HEK293 (cell line): ENCODE results near the gene HOXA10.

ENCODE experiments used
- CTCF ChIA-PET: fragments of 350-600 bp; formaldehyde crosslinking; extraction: SDS; loops from one replicate; lab custom pipeline; 2021; ENCODE audit warnings: antibody characterized with exemption; lab: Yijun Ruan, JAX
- POLR2A ChIA-PET: fragments of 300-600 bp; formaldehyde crosslinking; extraction: SDS; loops from one replicate; lab custom pipeline; 2020; ENCODE audit warnings: antibody characterized with exemption, inconsistent platforms; lab: Yijun Ruan, JAX
- H3K27ac ChIP-seq: fragments of 200-500 bp; sonication (Bioruptor generic); 2 replicates; pipeline ENCODE4 v1.5.1; 2014; ENCODE audit warnings: low read depth, low read length, control low read depth, inconsistent platforms; ENCODE audit errors: extremely low read depth
- H3K36me3 ChIP-seq, 2 experiments: fragments of 200-500 bp in 1 of 2; sonication (Bioruptor generic) in 1 of 2; 1 replicate in 1 of 2; 2 replicates in 1 of 2; pipeline ENCODE4 v1.5.1; 2014 to 2017; ENCODE audit warnings: inconsistent platforms in 2 of 2, low read length in 2 of 2; ENCODE audit not compliant: control insufficient read depth in 2 of 2, insufficient read depth in 1 of 2
- H3K4me1 ChIP-seq: fragments of 200-500 bp; sonication (Bioruptor generic); 2 replicates; pipeline ENCODE4 v1.5.1; 2014; ENCODE audit warnings: mild to moderate bottlenecking, low read length, inconsistent platforms; ENCODE audit not compliant: control insufficient read depth, insufficient read depth
- H3K4me3 ChIP-seq: 2 replicates; pipeline ENCODE4 v1.5.1; 2011; ENCODE audit warnings: low read depth, mild to moderate bottlenecking, control low read depth, low read length, moderate library complexity
- H3K9me3 ChIP-seq: fragments of 200-500 bp; sonication (Bioruptor generic); 2 replicates; pipeline ENCODE4 v1.5.1; 2014; ENCODE audit warnings: low read depth, low read length, inconsistent platforms; ENCODE audit not compliant: control insufficient read depth, insufficient read depth
- FEZF1 ChIP-seq: fragments of 450-650 bp; formaldehyde crosslinking; IDR thresholded peaks from 2 replicates; pipeline ENCODE4 v1.5.1; 2016; ENCODE audit warnings: missing biosample characterization, missing genetic modification characterization
- GFI1B ChIP-seq: fragments of 450-650 bp; formaldehyde crosslinking; IDR thresholded peaks from 2 replicates; pipeline ENCODE4 v1.5.1; 2016; ENCODE audit warnings: missing biosample characterization, missing genetic modification characterization
- KLF1 ChIP-seq: fragments of 450-650 bp; formaldehyde crosslinking; IDR thresholded peaks from 2 replicates; pipeline ENCODE4 v1.5.1; 2016; ENCODE audit warnings: missing biosample characterization, missing genetic modification characterization
- OVOL3 ChIP-seq: fragments of 450-650 bp; formaldehyde crosslinking; IDR thresholded peaks from 2 replicates; pipeline ENCODE4 v1.5.1; 2016; ENCODE audit warnings: missing biosample characterization, missing genetic modification characterization
- PRDM6 ChIP-seq: fragments of 450-650 bp; formaldehyde crosslinking; IDR thresholded peaks from 2 replicates; pipeline ENCODE4 v1.5.1; 2017; ENCODE audit warnings: missing biosample characterization, missing genetic modification characterization
- SCRT2 ChIP-seq: fragments of 450-650 bp; formaldehyde crosslinking; IDR thresholded peaks from 2 replicates; pipeline ENCODE4 v1.5.1; 2016; ENCODE audit warnings: missing biosample characterization, missing genetic modification characterization
- SETDB1 ChIP-seq: IDR thresholded peaks from one replicate; pipeline ENCODE4 v1.6.1; 2017; ENCODE audit warnings: mild to moderate bottlenecking, low read length, moderate library complexity, mixed read lengths; ENCODE audit not compliant: insufficient read length
- ZBTB1 ChIP-seq: fragments of 450-650 bp; formaldehyde crosslinking; IDR thresholded peaks from 2 replicates; pipeline ENCODE4 v1.5.1; 2016; ENCODE audit warnings: missing biosample characterization, missing genetic modification characterization
- ZFP3 ChIP-seq: fragments of 450-650 bp; formaldehyde crosslinking; IDR thresholded peaks from 2 replicates; pipeline ENCODE4 v1.5.1; 2016; ENCODE audit warnings: low read depth, missing biosample characterization, missing genetic modification characterization
- ZNF133 ChIP-seq: fragments of 450-650 bp; formaldehyde crosslinking; IDR thresholded peaks from 2 replicates; pipeline ENCODE4 v1.5.1; 2016; ENCODE audit warnings: missing biosample characterization, missing genetic modification characterization
- ZNF274 ChIP-seq, 2 experiments: fragments of 200-500 bp in 1 of 2; fragments of 450-650 bp in 1 of 2; sonication (Bioruptor generic) in 1 of 2; formaldehyde crosslinking in 1 of 2; IDR thresholded peaks; 2 replicates each; pipeline versions ENCODE4 v1.5.1 to v1.6.1; 2014 to 2016; ENCODE audit warnings: borderline replicate concordance in 1 of 2, inconsistent platforms in 1 of 2, low read length in 1 of 2, missing biosample characterization in 1 of 2, missing genetic modification characterization in 1 of 2
- ZNF292 ChIP-seq: fragments of 450-650 bp; formaldehyde crosslinking; IDR thresholded peaks from 2 replicates; pipeline ENCODE4 v1.5.1; 2016; ENCODE audit warnings: low read depth, missing biosample characterization, missing genetic modification characterization, borderline replicate concordance
- ZNF433 ChIP-seq: fragments of 450-650 bp; formaldehyde crosslinking; IDR thresholded peaks from 2 replicates; pipeline ENCODE4 v1.5.1; 2016; ENCODE audit warnings: missing biosample characterization, missing genetic modification characterization, low read depth
- ZSCAN18 ChIP-seq: fragments of 450-650 bp; formaldehyde crosslinking; IDR thresholded peaks from 2 replicates; pipeline ENCODE4 v1.5.1; 2016; ENCODE audit warnings: missing biosample characterization, missing genetic modification characterization
- TF ChIP-seq, protein P1 (sequence below): fragments of 450-650 bp; formaldehyde crosslinking; IDR thresholded peaks from 2 replicates; pipeline ENCODE4 v1.5.1; 2016; ENCODE audit warnings: missing biosample characterization, missing genetic modification characterization
- TF ChIP-seq, protein P2 (sequence below): fragments of 450-650 bp; formaldehyde crosslinking; IDR thresholded peaks from 2 replicates; pipeline ENCODE4 v1.5.1; 2017; ENCODE audit warnings: missing biosample characterization, missing genetic modification characterization
- TF ChIP-seq, protein P3 (sequence below): fragments of 450-650 bp; formaldehyde crosslinking; IDR thresholded peaks from 2 replicates; pipeline ENCODE4 v1.5.1; 2016; ENCODE audit warnings: missing biosample characterization, missing genetic modification characterization, borderline replicate concordance

Gene HOXA10

DNA sequence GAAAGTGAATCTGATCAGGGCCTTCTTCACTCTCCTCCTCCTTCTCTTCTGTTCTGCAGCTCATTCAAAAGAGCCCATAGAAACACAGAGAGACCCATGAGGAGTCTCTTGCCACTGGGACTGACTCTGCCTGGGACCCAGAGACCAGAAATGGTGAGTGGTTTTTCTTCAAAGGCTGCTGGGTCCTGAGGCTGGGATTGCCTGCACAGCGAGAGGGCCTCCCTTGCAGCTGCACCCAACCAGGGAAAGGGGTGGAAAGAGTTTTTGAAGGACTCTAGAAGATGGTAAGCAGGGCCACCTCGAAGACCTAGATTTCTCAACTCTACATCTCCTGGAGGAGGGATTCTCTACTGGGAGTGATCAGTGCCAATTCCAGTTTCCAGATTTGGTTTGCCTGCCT, 41.2 kb upstream of the HOXA10 start (continued):
- TF ChIP-seq, protein P1, sequence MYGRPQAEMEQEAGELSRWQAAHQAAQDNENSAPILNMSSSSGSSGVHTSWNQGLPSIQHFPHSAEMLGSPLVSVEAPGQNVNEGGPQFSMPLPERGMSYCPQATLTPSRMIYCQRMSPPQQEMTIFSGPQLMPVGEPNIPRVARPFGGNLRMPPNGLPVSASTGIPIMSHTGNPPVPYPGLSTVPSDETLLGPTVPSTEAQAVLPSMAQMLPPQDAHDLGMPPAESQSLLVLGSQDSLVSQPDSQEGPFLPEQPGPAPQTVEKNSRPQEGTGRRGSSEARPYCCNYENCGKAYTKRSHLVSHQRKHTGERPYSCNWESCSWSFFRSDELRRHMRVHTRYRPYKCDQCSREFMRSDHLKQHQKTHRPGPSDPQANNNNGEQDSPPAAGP (tag by site-specific recombination), result no peak
- no peak for TF ChIP-seq ZSCAN18 (tag by site-specific recombination)
- TF ChIP-seq ZNF292, result no peak
- TF ChIP-seq ZNF133 (tag by site-specific recombination), result no peak

GRCh38 chr7:27214239-27214950, 40.3 kb upstream of the HOXA10 start:
- ChIA-PET POLR2A (no interaction called here), CTCF (interaction anchor here (0.7 to 1.6 kb wide), 2 partner anchors 19 to 724 kb away, joined by 3 read pairs; no protein-coding TSS in a partner anchor)
- Histone ChIP-seq H3K27ac (no peak overlapping the region), H3K9me3 (no peaks in the 10 kb centered on the region), H3K4me1 (peaks cover 4% of the 10 kb centered on the region; the same call in 1 of the 2 replicates), H3K4me3 (no peak overlapping the region), H3K36me3 (no peaks in the 10 kb centered on the region)
- TF ChIP-seq GFI1B (tag by site-specific recombination) (no peak), OVOL3 (tag by site-specific recombination) (no peak), FEZF1 (tag by site-specific recombination) (no peak)
- TF ChIP-seq, protein P2, sequence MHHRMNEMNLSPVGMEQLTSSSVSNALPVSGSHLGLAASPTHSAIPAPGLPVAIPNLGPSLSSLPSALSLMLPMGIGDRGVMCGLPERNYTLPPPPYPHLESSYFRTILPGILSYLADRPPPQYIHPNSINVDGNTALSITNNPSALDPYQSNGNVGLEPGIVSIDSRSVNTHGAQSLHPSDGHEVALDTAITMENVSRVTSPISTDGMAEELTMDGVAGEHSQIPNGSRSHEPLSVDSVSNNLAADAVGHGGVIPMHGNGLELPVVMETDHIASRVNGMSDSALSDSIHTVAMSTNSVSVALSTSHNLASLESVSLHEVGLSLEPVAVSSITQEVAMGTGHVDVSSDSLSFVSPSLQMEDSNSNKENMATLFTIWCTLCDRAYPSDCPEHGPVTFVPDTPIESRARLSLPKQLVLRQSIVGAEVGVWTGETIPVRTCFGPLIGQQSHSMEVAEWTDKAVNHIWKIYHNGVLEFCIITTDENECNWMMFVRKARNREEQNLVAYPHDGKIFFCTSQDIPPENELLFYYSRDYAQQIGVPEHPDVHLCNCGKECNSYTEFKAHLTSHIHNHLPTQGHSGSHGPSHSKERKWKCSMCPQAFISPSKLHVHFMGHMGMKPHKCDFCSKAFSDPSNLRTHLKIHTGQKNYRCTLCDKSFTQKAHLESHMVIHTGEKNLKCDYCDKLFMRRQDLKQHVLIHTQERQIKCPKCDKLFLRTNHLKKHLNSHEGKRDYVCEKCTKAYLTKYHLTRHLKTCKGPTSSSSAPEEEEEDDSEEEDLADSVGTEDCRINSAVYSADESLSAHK, result no peak
- TF ChIP-seq, protein P3, sequence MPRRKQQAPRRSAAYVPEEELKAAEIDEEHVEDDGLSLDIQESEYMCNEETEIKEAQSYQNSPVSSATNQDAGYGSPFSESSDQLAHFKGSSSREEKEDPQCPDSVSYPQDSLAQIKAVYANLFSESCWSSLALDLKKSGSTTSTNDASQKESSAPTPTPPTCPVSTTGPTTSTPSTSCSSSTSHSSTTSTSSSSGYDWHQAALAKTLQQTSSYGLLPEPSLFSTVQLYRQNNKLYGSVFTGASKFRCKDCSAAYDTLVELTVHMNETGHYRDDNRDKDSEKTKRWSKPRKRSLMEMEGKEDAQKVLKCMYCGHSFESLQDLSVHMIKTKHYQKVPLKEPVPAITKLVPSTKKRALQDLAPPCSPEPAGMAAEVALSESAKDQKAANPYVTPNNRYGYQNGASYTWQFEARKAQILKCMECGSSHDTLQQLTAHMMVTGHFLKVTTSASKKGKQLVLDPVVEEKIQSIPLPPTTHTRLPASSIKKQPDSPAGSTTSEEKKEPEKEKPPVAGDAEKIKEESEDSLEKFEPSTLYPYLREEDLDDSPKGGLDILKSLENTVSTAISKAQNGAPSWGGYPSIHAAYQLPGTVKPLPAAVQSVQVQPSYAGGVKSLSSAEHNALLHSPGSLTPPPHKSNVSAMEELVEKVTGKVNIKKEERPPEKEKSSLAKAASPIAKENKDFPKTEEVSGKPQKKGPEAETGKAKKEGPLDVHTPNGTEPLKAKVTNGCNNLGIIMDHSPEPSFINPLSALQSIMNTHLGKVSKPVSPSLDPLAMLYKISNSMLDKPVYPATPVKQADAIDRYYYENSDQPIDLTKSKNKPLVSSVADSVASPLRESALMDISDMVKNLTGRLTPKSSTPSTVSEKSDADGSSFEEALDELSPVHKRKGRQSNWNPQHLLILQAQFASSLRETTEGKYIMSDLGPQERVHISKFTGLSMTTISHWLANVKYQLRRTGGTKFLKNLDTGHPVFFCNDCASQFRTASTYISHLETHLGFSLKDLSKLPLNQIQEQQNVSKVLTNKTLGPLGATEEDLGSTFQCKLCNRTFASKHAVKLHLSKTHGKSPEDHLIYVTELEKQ (tag by site-specific recombination), result no peak

DNA sequence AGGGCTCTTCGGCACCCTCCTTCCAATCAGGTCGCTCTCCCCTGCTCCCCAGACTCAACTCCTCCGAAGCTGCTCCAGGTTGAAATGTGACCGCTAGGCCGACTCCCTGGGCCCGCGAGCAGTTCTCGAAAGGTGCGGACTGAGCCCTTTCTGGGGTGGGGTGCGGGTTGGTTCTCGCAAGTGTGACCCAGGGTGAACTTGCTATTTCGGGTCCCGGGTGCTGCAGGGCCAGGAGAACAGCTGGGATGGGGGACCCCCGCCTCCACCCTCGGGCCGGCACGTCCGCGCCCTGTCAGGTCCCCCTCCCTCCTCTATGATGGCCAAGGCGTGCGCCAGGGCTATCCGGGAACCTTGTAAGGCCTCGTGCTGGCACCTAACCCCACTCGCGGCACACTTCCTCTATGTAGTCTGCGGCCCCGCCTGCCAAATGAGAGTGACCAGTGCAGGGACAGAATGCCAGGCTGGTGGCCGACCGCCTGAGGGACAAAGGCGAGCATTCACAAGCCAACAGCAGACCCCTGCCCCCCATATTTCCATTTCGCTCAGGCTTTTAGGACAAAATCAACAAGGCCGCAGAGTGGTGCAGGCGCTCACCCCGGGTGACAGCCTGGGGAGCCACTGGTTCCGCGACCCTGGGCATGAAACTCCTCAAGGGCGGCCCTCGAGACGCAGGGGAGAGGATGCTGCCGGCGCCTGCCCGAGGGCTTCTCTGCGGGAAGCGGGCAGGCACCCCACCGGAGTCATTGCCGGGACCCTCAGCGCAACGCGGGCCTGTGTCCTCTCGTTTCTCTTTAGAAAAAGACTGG, 39.5 kb upstream of the HOXA10 start:
- H3K9me3 ChIP-seq, result no peaks in the 10 kb centered on the region
- H3K4me1 ChIP-seq, result peaks cover 4% of the 10 kb centered on the region; the same call in 1 of the 2 replicates
- H3K4me3 ChIP-seq, result no peak overlapping the region
- no peaks in the 10 kb centered on the region for H3K36me3 ChIP-seq
- ChIA-PET POLR2A (no interaction called here), CTCF (interaction anchor here (0.6 kb wide), 1 partner anchor 9 kb away, joined by 3 read pairs; no protein-coding TSS in a partner anchor)
- H3K27ac ChIP-seq, result no peak overlapping the region; the same call in 1 of the 2 replicates
- no peak for TF ChIP-seq ZBTB1 (tag by site-specific recombination)
- no peak for TF ChIP-seq PRDM6 (tag by site-specific recombination)
- TF ChIP-seq SETDB1, result no peak
- TF ChIP-seq ZNF133 (tag by site-specific recombination), result no peak
- TF ChIP-seq ZNF274 (IDR thresholded peaks at IDR 0.05; ENCODE audit: low read length), result no peak
- no peak for TF ChIP-seq ZNF274 (tag by site-specific recombination; IDR thresholded peaks at IDR 0.05; ENCODE audit: borderline replicate concordance)
- no peak for TF ChIP-seq KLF1 (tag by site-specific recombination)
- TF ChIP-seq ZNF433 (tag by site-specific recombination), result no peak
- TF ChIP-seq SCRT2, result no peak
- no peak for TF ChIP-seq GFI1B (tag by site-specific recombination)
- no peak for TF ChIP-seq ZFP3
